Activated CD8-positive, alpha-beta memory T cell treated with anti-CD3 and anti-CD28 coated beads for 36 hours (primary cell): ENCODE results near the gene LCP1. TPM values are rescaled to one million over a fixed set of nuclear protein-coding genes. Genes with fewer than 3 reads are reported as not detected.
"Not testable (repeated sequence)": the region's sequence is repeated elsewhere in the genome, so short reads cannot be mapped to it uniquely, and the experiment has no call there.

Experiments
- CTCF ChIA-PET: fragments of 350-600 bp; sonication (Branson Sonifier 250); formaldehyde crosslinking; loops from one replicate; lab custom pipeline; 2021; ENCODE audit warnings: antibody characterized with exemption; lab: Charles Lee
- POLR2A ChIA-PET: fragments of 350-600 bp; sonication (Branson Sonifier 250); formaldehyde crosslinking; loops from one replicate; lab custom pipeline; 2021; ENCODE audit warnings: antibody characterized with exemption; lab: Charles Lee
- total RNA-seq, 2 experiments: library from RNA; stranded (reverse); gene quantifications; one replicate each; pipeline ENCODE4 v1.2.3, GENCODE V29; 2021

LCP1 gene
- 100 to 1,000 TPM; 846 to 848 TPM for total RNA-seq

- ChIA-PET POLR2A (interaction anchor here (0.6 to 1.8 kb wide), 8 partner anchors 9 to 55 kb away, joined by 3 to 20 read pairs (median 6); no protein-coding TSS in a partner anchor), CTCF (interaction anchor here (0.7 to 1.5 kb wide), 6 partner anchors 8 to 29 kb away, joined by 3 to 5 read pairs (median 4); no protein-coding TSS in a partner anchor)
Observed at GRCh38 chr13:46181840-46182490, at the start of gene LCP1. Gene LCP1, minus strand, starts transcription at chr13:46182177. Its CDS starts 22,515 bp downstream, at chr13:46159662.

GRCh38 chr13:46229251-46229650 is 47.3 kb upstream of the LCP1 start:
- CTCF ChIA-PET, result no interaction called here
- POLR2A ChIA-PET, result no interaction called here

GRCh38 chr13:46220234-46220633 is 38.3 kb upstream of the LCP1 start:
- POLR2A ChIA-PET, result not testable (repeated sequence)
- CTCF ChIA-PET, result interaction anchor here (0.6 kb wide), 1 partner anchor 72 kb away, joined by 3 read pairs; no protein-coding TSS in a partner anchor

- CTCF ChIA-PET, POLR2A ChIA-PET: not testable (repeated sequence)
Observed at GRCh38 chr13:46214741-46215140, 32.8 kb upstream of the LCP1 start.

- ChIA-PET CTCF (no interaction called here), POLR2A (no interaction called here)
Observed at GRCh38 chr13:46213242-46213641, 31.3 kb upstream of the LCP1 start.

- CTCF ChIA-PET, result interaction anchor here (1.0 to 1.1 kb wide), 2 partner anchors 9 to 29 kb away, joined by 3 read pairs; no protein-coding TSS in a partner anchor
- POLR2A ChIA-PET, result interaction anchor here (1.2 kb wide), 1 partner anchor 9 kb away, joined by 5 read pairs; no protein-coding TSS in a partner anchor
Observed at GRCh38 chr13:46211483-46212351, 29.7 kb upstream of the LCP1 start, which contains the start of gene LRRC63. Gene LRRC63, plus strand, starts transcription at chr13:46211928. Its CDS starts 1,107 bp downstream, at chr13:46213035.

GRCh38 chr13:46211116-46211482 is 29.1 kb upstream of the LCP1 start:
- POLR2A ChIA-PET, result interaction anchor here (1.2 kb wide), 1 partner anchor 9 kb away, joined by 5 read pairs; no protein-coding TSS in a partner anchor
- CTCF ChIA-PET, result interaction anchor here (0.7 to 1.1 kb wide), 4 partner anchors 9 to 29 kb away, joined by 3 read pairs; partner anchors contain the start of gene LCP1

GRCh38 chr13:46210362-46211083 is 28.5 kb upstream of the LCP1 start:
- ChIA-PET CTCF (interaction anchor here (0.7 to 1.1 kb wide), 4 partner anchors 8 to 29 kb away, joined by 3 read pairs; partner anchors contain the start of gene LCP1), POLR2A (interaction anchor here (1.2 kb wide), 1 partner anchor 8 kb away, joined by 5 read pairs; no protein-coding TSS in a partner anchor)

GRCh38 chr13:46207828-46208227 is 25.9 kb upstream of the LCP1 start:
- POLR2A ChIA-PET, result no interaction called here

GRCh38 chr13:46206143-46206542 is 24.2 kb upstream of the LCP1 start:
- POLR2A ChIA-PET, result no interaction called here
- CTCF ChIA-PET, result no interaction called here

More at GRCh38 chr13:46207828-46208227, 25.9 kb upstream of the LCP1 start:
- CTCF ChIA-PET, result interaction anchor here (0.9 to 1.5 kb wide), 2 partner anchors 47 to 81 kb away, joined by 3 to 4 read pairs; no protein-coding TSS in a partner anchor

- POLR2A ChIA-PET, result interaction anchor here (1.3 kb wide), 1 partner anchor 8 kb away, joined by 5 read pairs; no protein-coding TSS in a partner anchor
- CTCF ChIA-PET, result interaction anchor here (1.2 kb wide), 1 partner anchor 8 kb away, joined by 3 read pairs; no protein-coding TSS in a partner anchor
Observed at GRCh38 chr13:46202966-46203365, 21.0 kb upstream of the LCP1 start.

GRCh38 chr13:46202188-46202795 is 20.3 kb upstream of the LCP1 start:
- ChIA-PET CTCF (interaction anchor here (1.2 kb wide), 1 partner anchor 9 kb away, joined by 3 read pairs; no protein-coding TSS in a partner anchor), POLR2A (interaction anchor here (1.3 kb wide), 1 partner anchor 9 kb away, joined by 5 read pairs; no protein-coding TSS in a partner anchor)

- CTCF ChIA-PET, result interaction anchor here (0.8 to 1.5 kb wide), 2 partner anchors 12 to 16 kb away, joined by 3 read pairs; no protein-coding TSS in a partner anchor
- POLR2A ChIA-PET, result interaction anchor here (0.6 kb wide), 1 partner anchor 42 kb away, joined by 6 read pairs; no protein-coding TSS in a partner anchor
Observed at GRCh38 chr13:46198696-46199193, 16.8 kb upstream of the LCP1 start.

GRCh38 chr13:46197299-46198048 is 15.5 kb upstream of the LCP1 start:
- ChIA-PET CTCF (no interaction called here), POLR2A (no interaction called here)

GRCh38 chr13:46195016-46195415 is 13.0 kb upstream of the LCP1 start:
- CTCF ChIA-PET, result no interaction called here
- POLR2A ChIA-PET, result no interaction called here

- ChIA-PET CTCF (no interaction called here), POLR2A (no interaction called here)
Observed at GRCh38 chr13:46192412-46192811, 10.4 kb upstream of the LCP1 start.

GRCh38 chr13:46185634-46186033 is 3.7 kb upstream of the LCP1 start:
- POLR2A ChIA-PET, result no interaction called here
- CTCF ChIA-PET, result interaction anchor here (0.7 to 0.9 kb wide), 2 partner anchors 19 to 25 kb away, joined by 3 read pairs; no protein-coding TSS in a partner anchor
